ENCODE results near the gene RNF208.

- TF ChIP-seq, protein P1, sequence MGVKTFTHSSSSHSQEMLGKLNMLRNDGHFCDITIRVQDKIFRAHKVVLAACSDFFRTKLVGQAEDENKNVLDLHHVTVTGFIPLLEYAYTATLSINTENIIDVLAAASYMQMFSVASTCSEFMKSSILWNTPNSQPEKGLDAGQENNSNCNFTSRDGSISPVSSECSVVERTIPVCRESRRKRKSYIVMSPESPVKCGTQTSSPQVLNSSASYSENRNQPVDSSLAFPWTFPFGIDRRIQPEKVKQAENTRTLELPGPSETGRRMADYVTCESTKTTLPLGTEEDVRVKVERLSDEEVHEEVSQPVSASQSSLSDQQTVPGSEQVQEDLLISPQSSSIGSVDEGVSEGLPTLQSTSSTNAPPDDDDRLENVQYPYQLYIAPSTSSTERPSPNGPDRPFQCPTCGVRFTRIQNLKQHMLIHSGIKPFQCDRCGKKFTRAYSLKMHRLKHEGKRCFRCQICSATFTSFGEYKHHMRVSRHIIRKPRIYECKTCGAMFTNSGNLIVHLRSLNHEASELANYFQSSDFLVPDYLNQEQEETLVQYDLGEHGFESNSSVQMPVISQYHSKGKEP (tag by site-specific recombination; IDR thresholded peaks at IDR 0.05) = no peak
- TF ChIP-seq, protein P2, sequence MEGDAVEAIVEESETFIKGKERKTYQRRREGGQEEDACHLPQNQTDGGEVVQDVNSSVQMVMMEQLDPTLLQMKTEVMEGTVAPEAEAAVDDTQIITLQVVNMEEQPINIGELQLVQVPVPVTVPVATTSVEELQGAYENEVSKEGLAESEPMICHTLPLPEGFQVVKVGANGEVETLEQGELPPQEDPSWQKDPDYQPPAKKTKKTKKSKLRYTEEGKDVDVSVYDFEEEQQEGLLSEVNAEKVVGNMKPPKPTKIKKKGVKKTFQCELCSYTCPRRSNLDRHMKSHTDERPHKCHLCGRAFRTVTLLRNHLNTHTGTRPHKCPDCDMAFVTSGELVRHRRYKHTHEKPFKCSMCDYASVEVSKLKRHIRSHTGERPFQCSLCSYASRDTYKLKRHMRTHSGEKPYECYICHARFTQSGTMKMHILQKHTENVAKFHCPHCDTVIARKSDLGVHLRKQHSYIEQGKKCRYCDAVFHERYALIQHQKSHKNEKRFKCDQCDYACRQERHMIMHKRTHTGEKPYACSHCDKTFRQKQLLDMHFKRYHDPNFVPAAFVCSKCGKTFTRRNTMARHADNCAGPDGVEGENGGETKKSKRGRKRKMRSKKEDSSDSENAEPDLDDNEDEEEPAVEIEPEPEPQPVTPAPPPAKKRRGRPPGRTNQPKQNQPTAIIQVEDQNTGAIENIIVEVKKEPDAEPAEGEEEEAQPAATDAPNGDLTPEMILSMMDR (tag by site-specific recombination; IDR thresholded peaks at IDR 0.05) = no peak
- TF ChIP-seq ZBTB20 (tag by site-specific recombination; IDR thresholded peaks at IDR 0.05) = no peak
- no peak for TF ChIP-seq ZNF398 (tag by site-specific recombination; IDR thresholded peaks at IDR 0.05)
- no peak for TF ChIP-seq ZNF776 (tag by site-specific recombination; IDR thresholded peaks at IDR 0.05; ENCODE audit: borderline replicate concordance)
- no peak for TF ChIP-seq ZNF138 (tag by site-specific recombination; IDR thresholded peaks at IDR 0.05; ENCODE audit: borderline replicate concordance)
- no peak for TF ChIP-seq ZNF335 (tag by site-specific recombination; conservative IDR thresholded peaks at IDR 0.05)
- TF ChIP-seq ZNF510 (tag by site-specific recombination; IDR thresholded peaks at IDR 0.05; ENCODE audit: insufficient replicate concordance) = no peak
- no peak for TF ChIP-seq MYNN (tag by site-specific recombination; IDR thresholded peaks at IDR 0.05; ENCODE audit: borderline replicate concordance)
- TF ChIP-seq, protein P3, sequence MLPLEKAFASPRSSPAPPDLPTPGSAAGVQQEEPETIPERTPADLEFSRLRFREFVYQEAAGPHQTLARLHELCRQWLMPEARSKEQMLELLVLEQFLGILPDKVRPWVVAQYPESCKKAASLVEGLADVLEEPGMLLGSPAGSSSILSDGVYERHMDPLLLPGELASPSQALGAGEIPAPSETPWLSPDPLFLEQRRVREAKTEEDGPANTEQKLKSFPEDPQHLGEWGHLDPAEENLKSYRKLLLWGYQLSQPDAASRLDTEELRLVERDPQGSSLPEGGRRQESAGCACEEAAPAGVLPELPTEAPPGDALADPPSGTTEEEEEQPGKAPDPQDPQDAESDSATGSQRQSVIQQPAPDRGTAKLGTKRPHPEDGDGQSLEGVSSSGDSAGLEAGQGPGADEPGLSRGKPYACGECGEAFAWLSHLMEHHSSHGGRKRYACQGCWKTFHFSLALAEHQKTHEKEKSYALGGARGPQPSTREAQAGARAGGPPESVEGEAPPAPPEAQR (tag by site-specific recombination; IDR thresholded peaks at IDR 0.05) = no peak
- TF ChIP-seq ZNF121 (tag by site-specific recombination; IDR thresholded peaks at IDR 0.05) = no peak
- TF ChIP-seq, protein P4, sequence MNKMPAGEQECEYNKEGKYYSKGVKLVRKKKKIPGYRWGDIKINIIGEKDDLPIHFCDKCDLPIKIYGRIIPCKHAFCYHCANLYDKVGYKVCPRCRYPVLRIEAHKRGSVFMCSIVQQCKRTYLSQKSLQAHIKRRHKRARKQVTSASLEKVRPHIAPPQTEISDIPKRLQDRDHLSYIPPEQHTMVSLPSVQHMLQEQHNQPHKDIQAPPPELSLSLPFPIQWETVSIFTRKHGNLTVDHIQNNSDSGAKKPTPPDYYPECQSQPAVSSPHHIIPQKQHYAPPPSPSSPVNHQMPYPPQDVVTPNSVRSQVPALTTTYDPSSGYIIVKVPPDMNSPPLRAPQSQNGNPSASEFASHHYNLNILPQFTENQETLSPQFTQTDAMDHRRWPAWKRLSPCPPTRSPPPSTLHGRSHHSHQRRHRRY (tag by site-specific recombination; IDR thresholded peaks at IDR 0.05) = no peak
Observed at GRCh38 chr9:137191691-137192447, 30.2 kb downstream of the RNF208 start.

Data from HEK293 (cell line).